GM21717 (cell line): ENCODE results near the gene UTP20.

Source experiments
- ATAC-seq: cut with Tn5 transposase; IDR thresholded peaks from one replicate; pipeline ENCODE4 v1.9.1; 2021; ENCODE audit warnings: mild to moderate bottlenecking, moderate library complexity; ENCODE audit not compliant: unreplicated experiment

Gene UTP20

DNA sequence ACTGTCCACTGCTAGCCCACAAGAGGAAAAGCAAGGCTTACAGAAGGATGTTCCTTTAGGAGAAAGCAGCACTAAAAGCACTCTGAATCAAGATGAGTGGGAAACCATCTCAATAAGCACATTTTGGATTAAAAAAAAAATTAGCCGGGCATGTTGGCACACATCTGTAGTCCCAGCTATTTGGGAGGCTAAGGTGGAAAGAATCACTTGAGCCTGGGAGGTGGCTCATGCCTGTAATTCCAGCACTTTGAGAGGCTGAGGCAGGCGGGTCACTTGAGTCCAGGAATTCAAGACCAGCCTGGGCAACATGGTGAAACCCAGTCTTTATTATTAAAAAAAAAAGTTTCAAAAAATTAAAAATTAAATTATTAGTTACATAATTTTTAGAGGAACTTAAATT is 144.7 kb downstream of the UTP20 start:
- no peak for ATAC-seq

DNA sequence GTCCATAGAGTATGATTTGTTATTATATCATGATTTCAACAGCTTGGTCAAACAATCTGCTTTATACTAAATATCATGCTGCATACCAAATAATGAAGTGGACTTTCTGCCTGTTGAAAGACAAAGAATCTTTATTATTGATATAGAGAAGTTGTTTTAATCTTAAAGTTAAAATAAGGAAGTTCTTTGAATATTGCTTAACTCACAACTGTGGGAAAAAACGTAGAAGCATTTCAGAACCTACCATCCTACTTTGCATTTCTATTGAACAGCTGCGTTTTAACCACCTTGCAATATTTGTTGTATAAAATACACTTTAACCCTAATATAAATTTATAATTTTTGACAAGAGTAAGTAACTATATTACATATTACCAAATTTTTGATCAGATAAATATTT is 150.6 kb downstream of the UTP20 start:
- ATAC-seq, result no peak

DNA sequence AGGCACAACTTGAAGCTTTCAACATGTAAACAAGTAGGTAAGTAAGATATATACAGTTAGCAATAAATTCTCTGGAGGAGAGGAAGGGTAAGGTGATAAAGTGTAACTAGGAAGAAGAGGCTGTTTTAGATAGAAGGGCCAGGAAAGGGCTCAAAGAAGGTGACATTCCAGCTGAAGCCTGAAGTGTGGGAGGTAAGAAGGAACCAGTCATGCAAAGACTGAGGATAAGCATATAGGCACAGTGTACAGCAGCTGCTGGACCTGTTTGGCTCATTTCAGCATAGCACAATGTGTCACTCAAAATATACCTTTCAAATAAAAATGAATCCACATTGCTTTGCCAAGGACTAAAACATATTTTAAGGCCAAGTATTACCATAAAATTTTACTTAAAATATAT is 156.2 kb downstream of the UTP20 start:
- ATAC-seq, result no peak
